PC-9 (cell line): ENCODE results near the gene USP2.

Source experiments
- EZH2 ChIP-seq: fragments of 200-600 bp; sonication (generic); IDR thresholded peaks from 2 replicates; pipeline ENCODE4 v1.8.0; 2017; ENCODE audit warnings: antibody characterized with exemption, low read depth
- TF ChIP-seq, protein P1 (sequence below): fragments of 200-600 bp; sonication (generic); conservative IDR thresholded peaks from 2 replicates; pipeline ENCODE4 v1.6.1; 2017; ENCODE audit warnings: mixed run types, antibody characterized with exemption, mild to moderate bottlenecking, moderate library complexity

DNA sequence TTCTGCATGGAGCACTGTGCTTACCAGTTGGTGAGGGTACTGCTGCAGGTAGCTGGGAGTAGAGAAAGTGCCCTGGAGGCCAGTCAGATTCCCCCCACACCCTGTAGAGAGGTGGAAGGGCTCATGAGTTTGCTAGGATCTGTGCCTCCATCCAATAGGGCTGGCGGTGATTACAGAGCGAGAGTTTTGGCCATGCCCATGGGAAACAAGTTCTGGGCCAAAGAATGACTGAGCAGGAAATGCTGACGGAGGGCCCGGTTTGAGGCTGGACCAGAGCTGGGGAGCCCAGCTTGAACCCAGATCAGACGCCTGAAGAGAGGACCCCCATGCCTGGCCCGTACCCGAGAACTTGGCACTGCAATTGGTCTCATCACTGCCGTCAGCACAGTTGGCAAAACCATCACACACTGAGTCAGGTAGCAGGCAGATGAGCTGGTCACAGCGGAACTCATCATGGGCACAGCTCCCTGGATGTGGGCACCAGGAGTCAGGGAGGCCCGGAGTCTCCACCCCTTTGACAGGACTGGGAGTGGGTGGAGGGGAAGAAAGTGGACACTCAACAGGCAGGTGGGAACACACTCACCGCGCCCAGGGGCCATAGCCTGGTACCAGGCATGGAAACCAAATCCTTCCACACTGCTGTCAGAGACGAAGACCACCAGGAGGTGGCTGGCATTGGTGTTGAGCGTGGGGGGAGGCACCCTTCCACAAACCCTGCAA is 37.0 kb downstream of the USP2 start:
- TF ChIP-seq, protein P1, sequence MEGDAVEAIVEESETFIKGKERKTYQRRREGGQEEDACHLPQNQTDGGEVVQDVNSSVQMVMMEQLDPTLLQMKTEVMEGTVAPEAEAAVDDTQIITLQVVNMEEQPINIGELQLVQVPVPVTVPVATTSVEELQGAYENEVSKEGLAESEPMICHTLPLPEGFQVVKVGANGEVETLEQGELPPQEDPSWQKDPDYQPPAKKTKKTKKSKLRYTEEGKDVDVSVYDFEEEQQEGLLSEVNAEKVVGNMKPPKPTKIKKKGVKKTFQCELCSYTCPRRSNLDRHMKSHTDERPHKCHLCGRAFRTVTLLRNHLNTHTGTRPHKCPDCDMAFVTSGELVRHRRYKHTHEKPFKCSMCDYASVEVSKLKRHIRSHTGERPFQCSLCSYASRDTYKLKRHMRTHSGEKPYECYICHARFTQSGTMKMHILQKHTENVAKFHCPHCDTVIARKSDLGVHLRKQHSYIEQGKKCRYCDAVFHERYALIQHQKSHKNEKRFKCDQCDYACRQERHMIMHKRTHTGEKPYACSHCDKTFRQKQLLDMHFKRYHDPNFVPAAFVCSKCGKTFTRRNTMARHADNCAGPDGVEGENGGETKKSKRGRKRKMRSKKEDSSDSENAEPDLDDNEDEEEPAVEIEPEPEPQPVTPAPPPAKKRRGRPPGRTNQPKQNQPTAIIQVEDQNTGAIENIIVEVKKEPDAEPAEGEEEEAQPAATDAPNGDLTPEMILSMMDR: no peak
- no peak for TF ChIP-seq EZH2
